HG02981 (cell line): ENCODE data around the gene RNF151.
"Not testable (repeated sequence)": the region's sequence is repeated elsewhere in the genome, so short reads cannot be mapped to it uniquely, and the experiment has no call there.

ENCODE experiments used
- ATAC-seq: cut with Tn5 transposase; IDR thresholded peaks from one replicate; pipeline ENCODE4 v1.9.1; 2021; ENCODE audit warnings: mild to moderate bottlenecking, moderate library complexity; ENCODE audit not compliant: unreplicated experiment

The RNF151 gene

GRCh38 chr16:1966460-1966859, at the start of gene RNF151:
Gene RNF151 (plus strand): TSS chr16:1966856. CDS start chr16:1966882, 26 bp downstream.
- no peak for ATAC-seq

- ATAC-seq = no peak
Measured at GRCh38 chr16:1917056-1917664, 49.5 kb upstream of the RNF151 start.

- no peak for ATAC-seq
Measured at GRCh38 chr16:1917665-1918350, 48.8 kb upstream of the RNF151 start.

DNA sequence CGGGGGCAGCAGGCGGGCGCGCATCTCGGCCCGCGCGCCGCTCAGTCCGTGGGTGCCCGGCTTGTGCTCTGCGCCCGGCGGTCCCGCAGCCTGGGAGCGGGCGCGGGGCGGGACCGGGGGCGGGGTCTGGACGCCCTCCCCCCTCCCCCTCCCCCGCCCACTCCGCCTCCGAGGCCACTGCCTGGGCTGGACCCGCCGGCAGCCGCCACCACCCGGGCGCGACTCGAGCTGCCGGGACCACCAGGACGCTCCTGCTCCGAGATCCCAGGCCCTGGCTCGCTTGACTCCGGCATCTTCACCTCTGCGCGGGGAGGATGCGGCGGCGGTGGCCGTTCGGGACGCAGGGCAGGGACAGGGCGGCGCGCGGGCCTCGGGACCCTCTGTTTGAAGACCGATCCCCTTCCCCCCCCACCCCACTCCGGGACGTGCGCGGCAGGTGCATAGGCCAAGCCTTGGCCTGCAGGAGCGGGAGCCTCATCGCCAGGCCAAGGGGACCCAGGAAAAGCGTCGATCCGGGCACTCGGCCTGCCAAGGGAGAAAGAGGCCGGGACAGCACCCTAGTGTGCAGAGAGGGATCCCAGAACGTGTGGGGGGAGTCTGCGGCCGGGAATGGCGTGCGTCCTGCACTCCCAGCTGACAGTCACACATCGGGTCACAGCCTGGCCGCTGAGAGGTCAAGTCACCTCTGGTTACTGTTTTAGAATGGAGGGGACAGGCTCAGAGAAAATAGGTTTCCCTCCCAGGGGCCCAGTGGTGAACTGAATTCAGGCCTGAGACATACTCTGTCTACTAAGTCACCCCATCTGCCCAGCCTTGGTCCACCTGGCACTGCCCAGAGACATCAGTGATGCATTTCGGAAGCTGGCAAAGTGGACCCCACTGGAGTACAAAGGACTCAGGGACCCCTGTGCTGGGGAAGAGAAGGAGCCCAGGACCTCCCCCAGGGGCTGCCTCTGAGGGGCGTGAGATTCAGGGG, 48.0 kb upstream of the RNF151 start, which contains the start of gene HS3ST6:
Gene HS3ST6 (minus strand): TSS at position 65 of the 976 bp plus-strand sequence. CDS start 92 bp downstream, outside the sequence.
- no peak for ATAC-seq

- no peak for ATAC-seq
Measured at GRCh38 chr16:1919327-1919998, 47.2 kb upstream of the RNF151 start.

- ATAC-seq = not testable (repeated sequence)
Measured at GRCh38 chr16:1920122-1920521, 46.5 kb upstream of the RNF151 start.

GRCh38 chr16:1920727-1921171, 45.9 kb upstream of the RNF151 start:
- no peak for ATAC-seq

DNA sequence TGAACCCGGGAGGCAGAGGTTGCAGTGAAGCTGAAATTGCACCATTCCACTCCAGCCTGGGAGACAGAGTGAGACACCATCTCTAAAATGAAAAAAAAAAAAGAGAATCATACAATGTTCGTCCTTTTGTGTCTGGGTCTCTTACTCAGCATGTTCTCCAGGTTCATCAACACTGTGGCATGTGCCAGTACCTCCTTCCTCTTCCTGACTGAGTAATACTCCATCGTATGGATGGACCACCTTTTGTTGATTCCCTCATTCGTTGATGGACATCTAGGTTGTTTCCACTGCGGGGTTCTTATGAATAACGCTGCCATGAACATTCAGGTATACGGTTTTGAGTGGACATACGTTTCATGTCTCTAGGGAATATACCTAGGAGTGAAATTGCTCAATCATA, 44.3 kb upstream of the RNF151 start:
- ATAC-seq = no peak

DNA sequence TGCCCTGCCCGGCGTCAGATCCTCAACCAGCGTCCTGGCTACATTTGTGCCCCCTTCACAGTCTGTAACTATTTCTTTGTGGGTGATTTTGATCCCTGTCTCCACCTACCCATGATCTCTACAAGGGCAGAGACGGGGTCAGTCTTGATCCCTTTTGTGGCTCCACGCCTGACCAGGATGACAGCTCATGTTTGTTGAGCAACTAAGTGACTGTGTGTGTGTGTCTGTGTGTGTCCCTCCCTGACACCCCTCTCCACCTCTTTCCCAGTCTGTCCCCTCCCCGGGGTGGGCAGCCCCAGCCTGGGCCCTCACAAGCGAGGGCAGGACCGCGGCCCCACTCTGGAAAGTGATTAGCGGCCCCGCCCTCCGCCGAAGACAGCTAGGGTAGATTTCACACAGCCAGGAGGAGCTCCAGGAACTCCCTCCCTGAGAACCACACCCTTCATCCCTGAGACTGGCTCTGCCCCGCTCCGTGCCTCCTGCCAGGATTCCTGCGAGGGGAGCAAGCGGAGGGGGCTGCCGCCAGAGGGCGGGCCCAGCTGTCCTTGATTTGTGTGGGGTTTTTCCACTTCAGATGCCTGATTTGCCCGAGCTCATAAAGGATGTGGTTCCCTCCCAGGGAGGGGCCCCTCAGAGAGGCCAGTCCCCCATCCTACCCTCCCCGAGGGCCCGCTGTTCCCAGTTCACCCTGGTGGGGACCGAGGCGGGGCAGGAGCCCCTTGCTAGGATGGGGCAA, 43.2 kb upstream of the RNF151 start:
- no peak for ATAC-seq

DNA sequence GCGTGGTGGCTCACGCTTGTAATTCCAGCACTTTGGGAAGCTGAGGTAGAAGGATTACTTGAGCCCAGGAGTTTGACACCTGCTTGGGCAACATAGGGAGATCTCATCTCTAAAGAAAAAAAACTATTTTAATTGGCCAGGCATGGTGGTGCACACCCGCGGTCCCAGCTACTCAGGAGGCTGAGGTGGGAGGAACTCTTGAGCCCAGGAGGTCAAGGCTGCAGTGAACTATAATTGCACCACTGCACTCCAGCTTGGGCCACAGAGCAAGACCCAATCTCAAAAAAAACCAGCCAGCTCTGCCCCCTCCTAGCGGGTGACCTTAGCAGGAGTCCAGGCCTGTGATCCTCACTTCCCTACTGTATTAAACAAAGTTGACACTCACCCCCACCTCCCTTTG, 42.6 kb upstream of the RNF151 start:
- ATAC-seq = no peak

GRCh38 chr16:1926271-1926670, 40.4 kb upstream of the RNF151 start:
- no peak for ATAC-seq

DNA sequence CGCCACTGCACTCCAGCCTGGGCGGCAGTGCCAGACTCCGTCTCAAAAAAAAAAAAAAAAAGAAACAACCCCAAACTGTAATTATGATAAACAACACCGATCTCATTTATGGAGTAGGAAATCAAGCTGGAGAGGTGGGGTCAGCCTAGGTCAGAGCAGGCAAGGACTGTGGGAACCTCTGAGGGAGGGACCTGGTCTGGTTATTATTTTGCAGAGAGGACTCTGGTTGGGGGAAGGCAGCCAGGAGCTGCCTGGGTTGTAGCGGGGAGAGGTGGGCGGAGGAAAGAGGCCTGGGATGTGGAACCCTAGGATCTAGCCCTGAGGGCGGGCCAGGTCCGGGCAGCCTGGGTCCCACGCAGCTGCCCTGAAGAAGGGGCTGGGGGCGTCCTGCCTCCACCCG, 37.6 kb upstream of the RNF151 start:
- ATAC-seq = peak; percentile 13

DNA sequence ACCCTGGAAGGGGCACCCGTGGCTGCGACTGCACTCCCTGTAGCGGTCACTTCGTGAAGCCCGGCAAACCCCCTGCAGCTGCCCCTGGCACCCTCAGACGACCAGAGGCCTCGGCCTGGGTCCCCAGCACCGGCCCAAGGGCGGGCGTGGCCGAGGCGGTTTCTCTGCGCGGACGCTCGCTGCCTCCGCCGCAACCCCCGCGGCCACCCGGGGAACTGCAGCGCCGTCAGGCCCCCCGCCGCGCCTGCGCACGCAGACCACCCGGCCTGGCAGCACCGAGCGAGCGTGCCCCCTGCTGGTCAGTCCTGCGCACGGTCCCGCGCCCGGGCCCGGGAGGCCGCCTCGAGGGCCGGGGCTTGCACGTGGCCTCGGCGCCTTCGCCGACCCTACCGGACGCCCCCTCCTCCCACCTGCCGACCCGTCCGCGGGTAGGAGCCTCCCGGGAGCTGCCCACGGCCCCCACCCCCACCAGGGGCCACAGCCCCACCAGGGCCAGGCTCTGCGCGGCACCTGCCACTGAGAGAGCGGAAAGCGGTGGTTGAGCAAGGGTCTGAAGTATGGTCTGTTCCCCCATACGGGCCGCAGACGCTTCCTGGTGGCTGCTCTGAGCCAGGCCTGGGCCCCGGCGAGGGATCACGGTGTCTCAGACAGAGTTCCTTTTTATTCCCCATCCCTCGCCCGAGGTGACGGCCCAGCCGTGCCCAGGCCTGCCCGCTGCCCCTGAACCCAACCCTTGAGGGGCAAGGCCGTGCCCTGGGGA, 36.9 kb upstream of the RNF151 start:
- ATAC-seq = peak; percentile 73

DNA sequence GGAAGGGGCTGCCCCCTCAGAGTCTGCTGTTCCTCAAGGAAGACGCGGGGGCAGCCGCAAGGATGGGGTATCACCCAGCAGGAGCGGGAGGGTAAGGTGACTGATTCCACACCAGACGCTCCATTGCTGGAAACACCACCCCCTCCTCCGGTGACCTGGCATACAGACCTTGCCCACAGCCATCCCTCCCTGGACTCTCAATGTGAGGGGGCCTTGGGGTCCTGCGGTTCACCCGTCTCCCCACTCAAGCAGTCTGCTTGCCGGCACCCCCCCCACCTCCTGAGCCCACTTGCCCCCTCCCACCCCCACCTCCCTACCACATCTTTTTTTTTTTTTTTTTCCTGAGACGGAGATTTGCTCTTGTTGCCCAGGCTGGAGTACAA, 36.3 kb upstream of the RNF151 start:
- ATAC-seq = no peak

DNA sequence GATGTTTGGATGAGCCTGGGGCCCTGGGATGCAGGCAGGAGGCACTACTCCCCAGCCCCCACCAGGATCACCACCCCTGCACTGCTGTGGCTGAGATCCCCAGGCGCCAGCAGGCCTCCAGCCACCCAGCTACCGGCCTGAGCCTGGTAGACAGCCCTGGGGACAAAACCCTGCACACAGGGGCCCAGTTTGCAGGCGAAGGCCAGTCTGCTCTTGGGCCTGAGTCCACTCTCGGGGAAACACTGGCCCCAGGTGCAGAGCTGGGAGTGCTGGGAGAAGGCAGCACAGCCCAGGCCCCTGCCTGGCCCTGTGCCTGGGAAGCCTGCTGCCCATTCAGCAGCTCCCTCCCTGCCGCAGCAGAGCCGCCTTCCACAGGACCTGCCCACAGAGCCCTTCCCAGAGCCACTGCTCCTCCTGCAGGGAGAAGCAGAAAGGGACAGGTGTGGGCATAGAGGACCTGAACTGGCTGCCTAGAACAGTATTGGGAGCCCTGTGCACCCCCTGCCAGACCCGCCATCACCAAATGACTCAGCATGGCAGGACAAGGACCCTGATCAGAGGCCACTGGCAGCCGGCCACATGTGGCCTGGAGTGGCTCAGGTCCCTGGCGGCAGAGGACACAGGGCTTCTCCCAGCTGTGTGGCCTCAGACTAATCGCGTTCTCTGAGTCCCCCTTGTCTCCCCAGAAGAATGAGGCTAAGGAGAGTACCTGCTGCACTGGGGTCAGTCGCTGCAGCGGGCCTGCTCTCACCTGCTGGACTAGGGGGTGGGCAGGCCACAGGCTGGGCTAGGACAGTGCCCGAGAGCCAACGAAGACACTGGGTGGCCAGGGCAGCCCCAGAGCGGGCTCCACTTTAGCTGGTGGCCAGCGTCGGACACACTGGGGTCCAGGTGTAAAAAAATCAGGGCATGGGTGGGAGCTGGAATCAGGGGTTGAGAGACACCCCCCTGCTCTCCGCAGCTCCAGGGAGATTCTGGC, 34.3 kb upstream of the RNF151 start:
- ATAC-seq = no peak

- no peak for ATAC-seq
Measured at GRCh38 chr16:1933097-1933661, 33.5 kb upstream of the RNF151 start.

DNA sequence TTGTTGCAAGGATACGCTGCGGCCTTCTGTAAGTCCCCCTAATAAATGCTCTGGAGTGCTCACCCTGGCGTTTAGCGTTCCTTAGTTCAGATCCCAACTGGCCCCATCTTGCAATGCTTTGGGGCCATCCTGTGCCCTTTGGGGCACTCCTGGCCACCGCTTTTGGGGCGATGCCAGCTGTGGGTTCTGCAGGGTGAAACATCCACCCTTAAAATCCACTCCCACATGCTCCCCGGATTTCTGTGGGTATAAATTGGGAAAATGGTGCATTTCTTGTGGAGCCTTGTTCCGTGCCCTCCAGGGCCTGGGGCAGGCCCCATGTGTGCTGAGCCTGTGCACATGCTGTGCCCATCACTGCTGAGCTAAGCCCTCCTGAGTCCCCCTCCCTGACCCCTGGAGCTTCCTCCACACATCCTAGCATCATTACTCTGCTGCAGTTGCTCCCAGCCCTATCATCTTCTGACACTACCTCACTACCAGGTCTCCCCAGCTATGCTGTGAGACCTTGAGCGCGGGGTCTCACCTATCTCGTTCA, 29.6 kb upstream of the RNF151 start:
- no peak for ATAC-seq

DNA sequence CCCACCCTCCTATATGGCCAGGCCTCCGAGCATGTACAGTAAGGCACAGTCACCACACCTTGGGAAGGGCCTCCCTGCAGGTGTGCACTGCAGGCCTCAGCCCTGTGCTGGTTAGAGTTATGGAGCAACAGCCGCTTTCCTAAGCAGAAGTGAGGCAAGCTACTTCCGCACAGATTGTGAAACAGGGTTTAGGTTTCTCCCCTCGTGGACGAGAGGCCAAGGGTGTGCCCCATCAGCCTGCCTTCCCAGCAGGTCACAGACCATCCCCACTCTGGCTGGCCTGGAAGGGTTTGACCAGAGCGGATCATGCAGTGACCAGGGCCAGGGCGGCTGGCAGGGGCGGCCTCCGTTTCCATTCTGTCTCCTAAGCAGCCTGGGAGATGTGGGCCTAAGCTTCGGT, 28.3 kb upstream of the RNF151 start:
- ATAC-seq = no peak
